CD4-positive, alpha-beta T cell (primary cell): ENCODE data around the gene DBX1. TPM values are rescaled to one million over a fixed set of nuclear protein-coding genes. Genes with fewer than 3 reads are reported as not detected.

Experiments
- ATAC-seq: fragments of 200-7000 bp; cut with Tn5 transposase; one replicate; pipeline ENCODE4 v1.10.0; 2022; ENCODE audit warnings: mild to moderate bottlenecking; ENCODE audit not compliant: poor library complexity
- CTCF ChIA-PET: fragments of 350-600 bp; sonication (Branson Sonifier 250); formaldehyde crosslinking; loops from one replicate; lab custom pipeline; 2021; ENCODE audit warnings: antibody characterized with exemption, inconsistent platforms; lab: Charles Lee
- POLR2A ChIA-PET: fragments of 350-600 bp; sonication (Branson Sonifier 250); formaldehyde crosslinking; loops from one replicate; lab custom pipeline; 2021; ENCODE audit warnings: antibody characterized with exemption, inconsistent platforms; lab: Charles Lee
- DNase-seq, 14 experiments: peaks; one replicate each; pipeline ENCODE4 v3.0.0-alpha.2; 2013 to 2020; ENCODE audit warnings: mixed read lengths in 2 of 14
- H3K27ac ChIP-seq, 2 donors: one replicate each; pipeline versions ENCODE4 v1.5.1 to v1.7.0; 2013; ENCODE audit warnings: low read length in 2 of 2, low read depth in 1 of 2, mild to moderate bottlenecking in 1 of 2
- H3K27me3 ChIP-seq, 2 experiments: 1 replicate in 1 of 2; 2 replicates in 1 of 2; pipeline versions ENCODE4 v1.6.1 to v1.7.0; 2013; ENCODE audit warnings: low read length in 2 of 2, control low read depth in 1 of 2, mild to moderate bottlenecking in 1 of 2, moderate library complexity in 1 of 2; ENCODE audit not compliant: insufficient read depth in 2 of 2, control insufficient read depth in 1 of 2
- H3K36me3 ChIP-seq: one replicate; pipeline ENCODE4 v1.6.1; 2013; ENCODE audit warnings: low read length, control low read depth; ENCODE audit not compliant: insufficient read depth
- H3K4me1 ChIP-seq: one replicate; pipeline ENCODE4 v1.6.1; 2013; ENCODE audit warnings: low read length, control low read depth; ENCODE audit not compliant: insufficient read depth
- H3K4me3 ChIP-seq: one replicate; pipeline ENCODE4 v1.5.1; 2013; ENCODE audit warnings: mild to moderate bottlenecking, low read length, moderate library complexity
- H3K9me3 ChIP-seq, 2 experiments: 1 replicate in 1 of 2; 2 replicates in 1 of 2; pipeline versions ENCODE4 v1.6.1 to v1.7.0; 2013; ENCODE audit warnings: low read length in 2 of 2, mild to moderate bottlenecking in 2 of 2, control low read depth in 1 of 2, moderate library complexity in 1 of 2; ENCODE audit not compliant: control insufficient read depth in 1 of 2, insufficient read depth in 1 of 2
- H3K27ac Mint-ChIP-seq: one replicate; pipeline ENCODE4 v1.8.0; 2020; ENCODE audit warnings: mixed read lengths
- H3K27me3 Mint-ChIP-seq: one replicate; pipeline ENCODE4 v1.8.0; 2021; ENCODE audit warnings: mixed read lengths
- H3K36me3 Mint-ChIP-seq: one replicate; pipeline ENCODE4 v1.8.0; 2021; ENCODE audit warnings: low read depth, mixed read lengths
- H3K4me1 Mint-ChIP-seq: one replicate; pipeline ENCODE4 v1.8.0; 2021; ENCODE audit warnings: low read depth, mixed read lengths
- H3K4me3 Mint-ChIP-seq: one replicate; pipeline ENCODE4 v1.8.0; 2020; ENCODE audit warnings: mild to moderate bottlenecking, mixed read lengths
- H3K9me3 Mint-ChIP-seq: one replicate; pipeline ENCODE4 v1.8.0; 2020; ENCODE audit warnings: mixed read lengths
- intact Hi-C, 2 experiments: fragments of 100-400 bp; cut with DNase I in 1 of 2; cut with micrococcal nuclease in 1 of 2; formaldehyde crosslinking; loops; one replicate each; pipeline versions ENCODE4 v1.15.1 to v1.9.0; 2023 to 2025; cut with DNase I, micrococcal nuclease
- total RNA-seq, 174 experiments: library from RNA in 2 of 174; stranded (reverse) in 2 of 174; gene quantifications; one replicate each; pipeline ENCODE4 v1.2.3 and lab custom pipeline; 2021 to 2026
- TF ChIP-seq, protein P1 (sequence below): fragments of 200-600 bp; IDR thresholded peaks from one replicate; pipeline ENCODE4 v1.8.0; 2022; ENCODE audit warnings: antibody characterized with exemption, mild to moderate bottlenecking

The DBX1 gene
- total RNA-seq, 2 experiments from 2014 or later: 0.17 to 0.19 TPM

GRCh38 chr11:20137637-20138036 is 22.6 kb downstream of the DBX1 start:
- Mint-ChIP-seq H3K27ac (no peak overlapping the region), H3K36me3 (no peaks in the 10 kb centered on the region), H3K4me1 (peaks cover under 1% of the 10 kb centered on the region), H3K4me3 (no peak overlapping the region), H3K27me3 (peaks cover 73% of the 10 kb centered on the region), H3K9me3 (no peaks in the 10 kb centered on the region)
- Histone ChIP-seq H3K9me3 (no peaks in the 10 kb centered on the region), H3K27ac (no peak overlapping the region), H3K36me3 (no peaks in the 10 kb centered on the region), H3K4me3 (no peak overlapping the region), H3K4me1 (peaks cover under 1% of the 10 kb centered on the region), H3K27me3 (peaks cover 18 to 23% of the 10 kb centered on the region in 2 experiments)
- POLR2A ChIA-PET: no interaction called here
- CTCF ChIA-PET: no interaction called here
- no peak for DNase-seq
- TF ChIP-seq, protein P1, sequence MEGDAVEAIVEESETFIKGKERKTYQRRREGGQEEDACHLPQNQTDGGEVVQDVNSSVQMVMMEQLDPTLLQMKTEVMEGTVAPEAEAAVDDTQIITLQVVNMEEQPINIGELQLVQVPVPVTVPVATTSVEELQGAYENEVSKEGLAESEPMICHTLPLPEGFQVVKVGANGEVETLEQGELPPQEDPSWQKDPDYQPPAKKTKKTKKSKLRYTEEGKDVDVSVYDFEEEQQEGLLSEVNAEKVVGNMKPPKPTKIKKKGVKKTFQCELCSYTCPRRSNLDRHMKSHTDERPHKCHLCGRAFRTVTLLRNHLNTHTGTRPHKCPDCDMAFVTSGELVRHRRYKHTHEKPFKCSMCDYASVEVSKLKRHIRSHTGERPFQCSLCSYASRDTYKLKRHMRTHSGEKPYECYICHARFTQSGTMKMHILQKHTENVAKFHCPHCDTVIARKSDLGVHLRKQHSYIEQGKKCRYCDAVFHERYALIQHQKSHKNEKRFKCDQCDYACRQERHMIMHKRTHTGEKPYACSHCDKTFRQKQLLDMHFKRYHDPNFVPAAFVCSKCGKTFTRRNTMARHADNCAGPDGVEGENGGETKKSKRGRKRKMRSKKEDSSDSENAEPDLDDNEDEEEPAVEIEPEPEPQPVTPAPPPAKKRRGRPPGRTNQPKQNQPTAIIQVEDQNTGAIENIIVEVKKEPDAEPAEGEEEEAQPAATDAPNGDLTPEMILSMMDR: no peak
- intact Hi-C loops: no loop called here
- ATAC-seq: no peak

- ATAC-seq (no peak), DNase-seq (no peak)
- Histone ChIP-seq H3K27me3 (peaks cover 21% of the 10 kb centered on the region in 2 experiments), H3K9me3 (no peaks in the 10 kb centered on the region), H3K4me1 (peaks cover 12% of the 10 kb centered on the region), H3K4me3 (no peak overlapping the region), H3K27ac (no peak overlapping the region), H3K36me3 (no peaks in the 10 kb centered on the region)
- peaks cover 5% of the 10 kb centered on the region for H3K4me1 Mint-ChIP-seq
- TF ChIP-seq, protein P1: no peak
- POLR2A ChIA-PET: no interaction called here
- intact Hi-C loops: no loop called here
- H3K4me3 Mint-ChIP-seq: no peak overlapping the region
- CTCF ChIA-PET: no interaction called here
- no peaks in the 10 kb centered on the region for H3K9me3 Mint-ChIP-seq
- H3K27ac Mint-ChIP-seq: no peak overlapping the region
- no peaks in the 10 kb centered on the region for H3K36me3 Mint-ChIP-seq
- H3K27me3 Mint-ChIP-seq: peaks cover 64% of the 10 kb centered on the region
Measured at GRCh38 chr11:20134991-20135736, 25.1 kb downstream of the DBX1 start.

- Mint-ChIP-seq H3K9me3 (no peaks in the 10 kb centered on the region), H3K36me3 (no peaks in the 10 kb centered on the region), H3K4me1 (peaks cover 5% of the 10 kb centered on the region), H3K27me3 (peaks cover 52% of the 10 kb centered on the region), H3K27ac (no peak overlapping the region), H3K4me3 (peak overlapping the region; percentile 70)
- ChIA-PET POLR2A (interaction anchor here (1.5 kb wide), 1 partner anchor 24 kb away, joined by 4 read pairs; no protein-coding TSS in a partner anchor), CTCF (interaction anchor here (0.5 to 3.0 kb wide), 6 partner anchors 17 to 222 kb away, joined by 3 to 18 read pairs (median 4); no protein-coding TSS in a partner anchor)
- no peaks in the 10 kb centered on the region for H3K36me3 ChIP-seq
- no peak for DNase-seq
- peaks cover 12% of the 10 kb centered on the region for H3K4me1 ChIP-seq
- H3K9me3 ChIP-seq: no peaks in the 10 kb centered on the region
- intact Hi-C loops: no loop called here
- ATAC-seq: no peak
- TF ChIP-seq, protein P1: peak; percentile 42
- peak overlapping the region; percentile 61 for H3K4me3 ChIP-seq
- H3K27ac ChIP-seq: no peak overlapping the region
- peaks cover 6 to 15% of the 10 kb centered on the region in 2 experiments for H3K27me3 ChIP-seq
Measured at GRCh38 chr11:20132667-20133039, 27.6 kb downstream of the DBX1 start.
